DOHH2 (cell line): ENCODE data around the gene DENND1B.

Experiments
- H3F3A ChIP-seq: fragments of 200-600 bp; sonication (generic), shearing (Covaris generic); 2 replicates; pipeline ENCODE4 v1.6.0; 2016; ENCODE audit warnings: antibody characterized with exemption, mild to moderate bottlenecking; ENCODE audit not compliant: control insufficient read depth, insufficient read depth
- H3K27ac ChIP-seq: fragments of 200-600 bp; sonication (generic); 2 replicates; pipeline ENCODE4 v1.5.1; 2014; ENCODE audit warnings: low read depth, mild to moderate bottlenecking, low read length, moderate library complexity
- H3K27me3 ChIP-seq: fragments of 200-600 bp; sonication (generic); 2 replicates; pipeline ENCODE4 v1.6.1; 2014; ENCODE audit warnings: mild to moderate bottlenecking, low read length, mixed read lengths; ENCODE audit not compliant: control insufficient read depth
- H3K36me3 ChIP-seq: fragments of 200-600 bp; sonication (generic); 2 replicates; pipeline ENCODE4 v1.6.1; 2014; ENCODE audit warnings: mild to moderate bottlenecking, low read length, moderate library complexity, mixed read lengths; ENCODE audit not compliant: control insufficient read depth
- H3K4me1 ChIP-seq: fragments of 200-600 bp; sonication (generic); 2 replicates; pipeline ENCODE4 v1.6.1; 2014; ENCODE audit warnings: mild to moderate bottlenecking, low read length, mixed read lengths; ENCODE audit not compliant: control insufficient read depth
- H3K4me2 ChIP-seq: fragments of 200-600 bp; sonication (generic); 2 replicates; pipeline ENCODE4 v1.6.0; 2014; ENCODE audit warnings: mild to moderate bottlenecking, low read length, moderate library complexity
- H3K4me3 ChIP-seq: fragments of 200-600 bp; sonication (generic); 2 replicates; pipeline ENCODE4 v1.5.1; 2014; ENCODE audit warnings: mild to moderate bottlenecking, low read length, mixed read lengths
- H3K79me2 ChIP-seq: fragments of 200-600 bp; sonication (generic); 2 replicates; pipeline ENCODE4 v1.6.1; 2014; ENCODE audit warnings: mild to moderate bottlenecking, low read length, mixed read lengths; ENCODE audit not compliant: control insufficient read depth
- H3K9me2 ChIP-seq: fragments of 200-600 bp; sonication (generic); replicated peaks from 2 replicates; pipeline ENCODE4 v1.6.1; 2014; ENCODE audit warnings: mild to moderate bottlenecking, low read length, mixed read lengths; ENCODE audit not compliant: control insufficient read depth
- H3K9me3 ChIP-seq: fragments of 200-600 bp; sonication (generic); 2 replicates; pipeline ENCODE4 v1.6.1; 2014; ENCODE audit warnings: antibody characterized with exemption, low read length, mixed read lengths; ENCODE audit not compliant: control insufficient read depth, insufficient read depth
- H4K20me1 ChIP-seq: fragments of 200-600 bp; sonication (generic); 2 replicates; pipeline ENCODE4 v1.6.0; 2014; ENCODE audit warnings: low read depth, mild to moderate bottlenecking, antibody characterized with exemption, low read length, moderate library complexity; ENCODE audit not compliant: control insufficient read depth, insufficient read depth
- EZH2phosphoT487 ChIP-seq: fragments of 200-600 bp; sonication (generic); IDR thresholded peaks from 2 replicates; pipeline ENCODE4 v1.6.1; 2017; ENCODE audit warnings: borderline replicate concordance, mild to moderate bottlenecking, antibody characterized with exemption, low read length, moderate library complexity, mixed read lengths
- TF ChIP-seq, protein P1 (sequence below): fragments of 200-600 bp; sonication (generic); IDR thresholded peaks from one replicate; pipeline ENCODE4 v1.5.1; 2014; ENCODE audit warnings: antibody characterized with exemption, mild to moderate bottlenecking, low read depth, low read length; ENCODE audit not compliant: poor library complexity, severe bottlenecking

DENND1B gene

DNA sequence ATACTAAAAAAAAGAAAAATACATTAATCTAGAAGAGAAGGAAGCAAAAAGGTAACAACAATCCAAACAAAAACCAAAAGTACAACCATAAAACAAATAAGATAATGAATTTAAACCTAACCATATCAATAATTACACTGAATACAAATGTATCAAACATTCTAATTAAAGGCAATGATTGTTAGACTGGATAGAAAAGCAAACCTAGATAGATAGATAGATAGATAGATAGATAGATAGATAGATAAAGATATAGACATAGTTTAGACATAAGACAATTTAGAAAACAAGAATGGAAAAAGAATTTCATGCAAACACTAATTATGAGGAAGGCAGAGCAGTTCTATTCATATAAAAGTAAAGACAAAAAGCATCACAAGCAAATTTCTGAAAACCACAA lies 24.9 kb downstream of the DENND1B start:
- H3K9me2 ChIP-seq, result no peaks in the 10 kb centered on the region
- no peak overlapping the region for H3K4me2 ChIP-seq
- no peaks in the 10 kb centered on the region for H3F3A ChIP-seq
- H4K20me1 ChIP-seq, result no peaks in the 10 kb centered on the region
- TF ChIP-seq EZH2phosphoT487, result no peak
- TF ChIP-seq, protein P1, sequence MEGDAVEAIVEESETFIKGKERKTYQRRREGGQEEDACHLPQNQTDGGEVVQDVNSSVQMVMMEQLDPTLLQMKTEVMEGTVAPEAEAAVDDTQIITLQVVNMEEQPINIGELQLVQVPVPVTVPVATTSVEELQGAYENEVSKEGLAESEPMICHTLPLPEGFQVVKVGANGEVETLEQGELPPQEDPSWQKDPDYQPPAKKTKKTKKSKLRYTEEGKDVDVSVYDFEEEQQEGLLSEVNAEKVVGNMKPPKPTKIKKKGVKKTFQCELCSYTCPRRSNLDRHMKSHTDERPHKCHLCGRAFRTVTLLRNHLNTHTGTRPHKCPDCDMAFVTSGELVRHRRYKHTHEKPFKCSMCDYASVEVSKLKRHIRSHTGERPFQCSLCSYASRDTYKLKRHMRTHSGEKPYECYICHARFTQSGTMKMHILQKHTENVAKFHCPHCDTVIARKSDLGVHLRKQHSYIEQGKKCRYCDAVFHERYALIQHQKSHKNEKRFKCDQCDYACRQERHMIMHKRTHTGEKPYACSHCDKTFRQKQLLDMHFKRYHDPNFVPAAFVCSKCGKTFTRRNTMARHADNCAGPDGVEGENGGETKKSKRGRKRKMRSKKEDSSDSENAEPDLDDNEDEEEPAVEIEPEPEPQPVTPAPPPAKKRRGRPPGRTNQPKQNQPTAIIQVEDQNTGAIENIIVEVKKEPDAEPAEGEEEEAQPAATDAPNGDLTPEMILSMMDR, result no peak
- H3K79me2 ChIP-seq, result peaks cover 30% of the 10 kb centered on the region
- H3K27me3 ChIP-seq, result no peaks in the 10 kb centered on the region
- H3K9me3 ChIP-seq, result no peaks in the 10 kb centered on the region
- H3K27ac ChIP-seq, result no peak overlapping the region
- peaks cover 4% of the 10 kb centered on the region for H3K4me1 ChIP-seq
- H3K36me3 ChIP-seq, result peaks cover 11% of the 10 kb centered on the region
- H3K4me3 ChIP-seq, result no peak overlapping the region

DNA sequence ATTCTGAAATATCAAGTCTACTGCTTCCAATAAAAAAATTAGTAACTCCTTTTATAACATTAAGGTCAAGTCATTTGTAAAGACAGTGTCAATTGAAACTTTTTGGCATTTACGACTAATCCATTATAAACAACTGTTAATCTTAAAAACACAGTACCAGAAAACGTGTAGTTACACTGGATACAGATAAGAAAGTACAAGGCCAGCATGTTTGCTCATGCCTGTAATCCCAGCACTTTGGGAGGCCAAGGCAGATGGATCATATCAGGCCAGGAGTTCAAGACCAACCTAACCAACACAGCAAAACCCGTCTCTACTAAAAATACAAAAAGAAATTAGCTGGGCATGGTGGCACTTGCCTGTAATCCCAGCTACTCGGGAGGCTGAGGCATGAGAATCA lies 29.4 kb downstream of the DENND1B start:
- Histone ChIP-seq H3K27ac (no peak overlapping the region), H3K4me1 (peaks cover 11% of the 10 kb centered on the region), H3K36me3 (peaks cover 15% of the 10 kb centered on the region), H3K4me2 (no peak overlapping the region), H3K9me2 (no peaks in the 10 kb centered on the region), H3K79me2 (peaks cover 45% of the 10 kb centered on the region), H3F3A (no peaks in the 10 kb centered on the region), H3K4me3 (no peak overlapping the region), H3K9me3 (no peaks in the 10 kb centered on the region), H4K20me1 (no peaks in the 10 kb centered on the region), H3K27me3 (no peaks in the 10 kb centered on the region)
- no peak for TF ChIP-seq EZH2phosphoT487
- TF ChIP-seq, protein P1, result no peak

DNA sequence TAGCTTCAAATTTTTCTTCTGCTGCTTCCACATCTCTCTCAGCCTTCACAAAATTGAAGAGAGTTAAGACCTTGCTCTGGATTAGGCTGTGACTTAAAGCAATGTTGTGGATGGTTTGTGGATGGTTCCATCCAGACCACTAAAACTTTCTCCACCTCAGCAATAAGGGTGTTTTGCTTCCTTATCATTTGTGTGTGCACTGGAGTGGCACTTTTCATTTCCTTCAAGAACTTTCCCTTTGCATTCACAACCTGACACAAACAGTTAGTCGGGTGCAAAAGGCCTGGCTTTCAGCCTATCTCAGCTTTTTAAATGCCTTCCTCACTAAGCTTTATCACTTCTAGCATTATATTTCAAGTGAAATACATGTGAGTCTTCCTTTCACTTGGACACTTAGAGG lies 30.3 kb downstream of the DENND1B start:
- peaks cover 11% of the 10 kb centered on the region for H3K4me1 ChIP-seq
- no peaks in the 10 kb centered on the region for H3F3A ChIP-seq
- H3K79me2 ChIP-seq, result peaks cover 41% of the 10 kb centered on the region
- H3K27ac ChIP-seq, result no peak overlapping the region
- no peaks in the 10 kb centered on the region for H3K9me3 ChIP-seq
- H3K4me2 ChIP-seq, result peak overlapping the region; percentile 6; the same call in 1 of the 2 replicates
- H3K9me2 ChIP-seq, result no peaks in the 10 kb centered on the region
- TF ChIP-seq, protein P1, result no peak
- no peak for TF ChIP-seq EZH2phosphoT487
- no peaks in the 10 kb centered on the region for H3K27me3 ChIP-seq
- H4K20me1 ChIP-seq, result no peaks in the 10 kb centered on the region
- no peak overlapping the region for H3K4me3 ChIP-seq
- H3K36me3 ChIP-seq, result peaks cover 15% of the 10 kb centered on the region

DNA sequence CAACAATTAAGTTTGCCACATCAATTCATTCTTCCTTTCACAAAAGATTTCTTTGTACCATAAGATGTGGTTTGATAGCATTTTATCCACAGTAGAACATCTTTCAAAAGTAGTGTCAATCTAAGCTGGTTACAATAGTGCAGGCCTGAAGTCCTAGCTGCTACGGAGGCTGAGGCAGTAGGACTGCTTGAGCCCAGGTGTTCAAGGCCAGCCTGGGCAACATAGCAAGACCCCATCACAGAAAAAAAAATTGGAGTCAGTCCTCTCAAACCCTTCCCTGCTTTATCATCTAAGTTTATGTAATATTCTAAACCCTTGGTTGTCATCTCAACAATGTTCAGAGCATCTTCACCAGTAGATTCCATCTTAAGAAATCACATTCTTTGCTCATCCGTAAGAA lies 31.7 kb downstream of the DENND1B start:
- Histone ChIP-seq H3K27me3 (no peaks in the 10 kb centered on the region), H3K9me2 (no peaks in the 10 kb centered on the region), H3K4me2 (no peak overlapping the region), H3K9me3 (no peaks in the 10 kb centered on the region), H3K27ac (no peak overlapping the region), H3K4me3 (no peak overlapping the region), H3K36me3 (peaks cover 15% of the 10 kb centered on the region), H3K79me2 (peaks cover 51% of the 10 kb centered on the region), H3F3A (no peaks in the 10 kb centered on the region), H3K4me1 (peaks cover 11% of the 10 kb centered on the region), H4K20me1 (no peaks in the 10 kb centered on the region)
- TF ChIP-seq, protein P1, result no peak
- no peak for TF ChIP-seq EZH2phosphoT487
